Measurements from ENCODE around the gene LCTL. TPM values are rescaled to one million over a fixed set of nuclear protein-coding genes. Genes with fewer than 3 reads are reported as not detected.

The LCTL gene
- total RNA-seq, 1 donor from 2014 or later = not detected

- H3K36me3 ChIP-seq (ENCODE audit: control insufficient read depth in 3 of 3, insufficient read depth in 3 of 3, low read length in 3 of 3) = no peaks in the 10 kb centered on the region
- H3K27me3 ChIP-seq (ENCODE audit: control insufficient read depth in 3 of 3, insufficient read depth in 3 of 3, low read length in 3 of 3) = no peaks in the 10 kb centered on the region
- no peak overlapping the region for H3K27ac ChIP-seq (ENCODE audit: low read depth, low read length)
- H3K9ac ChIP-seq (ENCODE audit: low read depth in 1 of 3, low read length in 3 of 3) = no peak overlapping the region
- H3K9me3 ChIP-seq (ENCODE audit: control insufficient read depth in 3 of 3, low read length in 3 of 3) = no peaks in the 10 kb centered on the region
- no peaks in the 10 kb centered on the region for H3K4me1 ChIP-seq (ENCODE audit: control insufficient read depth in 3 of 3, insufficient read depth in 3 of 3, low read length in 3 of 3)
- no peak overlapping the region for H3K4me3 ChIP-seq (ENCODE audit: low read length in 3 of 3)
These were observed 10.1 kb downstream of the LCTL start for GRCh38 chr15:66555685-66556084.

DNA sequence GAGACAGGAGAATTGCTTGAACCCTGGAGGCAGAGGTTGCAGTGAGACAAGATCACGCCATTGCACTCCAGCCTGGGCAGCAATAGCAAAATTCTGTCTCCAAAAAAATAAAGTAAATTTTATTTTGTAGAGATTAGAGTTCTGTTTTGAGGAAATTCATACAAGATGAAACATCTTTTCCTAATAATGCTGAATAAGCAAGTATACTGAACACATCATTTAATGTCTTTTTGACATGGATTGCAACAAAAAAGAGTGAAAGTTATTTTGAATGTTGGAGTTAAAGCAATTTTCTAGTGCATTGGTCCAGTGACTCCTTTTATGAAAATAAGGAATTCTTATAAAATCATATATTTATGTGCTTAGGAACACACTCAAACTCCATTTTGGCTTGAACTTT lies 20.5 kb downstream of the LCTL start:
- Histone ChIP-seq H3K36me3 (ENCODE audit: control insufficient read depth in 3 of 3, insufficient read depth in 3 of 3, low read length in 3 of 3) (peaks cover 0 to 2% (median 0%) of the 10 kb centered on the region in 3 donors), H3K27ac (ENCODE audit: low read depth, low read length) (no peak overlapping the region), H3K4me1 (ENCODE audit: control insufficient read depth in 3 of 3, insufficient read depth in 3 of 3, low read length in 3 of 3) (no peaks in the 10 kb centered on the region), H3K9me3 (ENCODE audit: control insufficient read depth in 3 of 3, low read length in 3 of 3) (no peaks in the 10 kb centered on the region), H3K9ac (ENCODE audit: low read depth in 1 of 3, low read length in 3 of 3) (no peak overlapping the region), H3K4me3 (ENCODE audit: low read length in 3 of 3) (no peak overlapping the region), H3K27me3 (ENCODE audit: control insufficient read depth in 3 of 3, insufficient read depth in 3 of 3, low read length in 3 of 3) (no peaks in the 10 kb centered on the region)

DNA sequence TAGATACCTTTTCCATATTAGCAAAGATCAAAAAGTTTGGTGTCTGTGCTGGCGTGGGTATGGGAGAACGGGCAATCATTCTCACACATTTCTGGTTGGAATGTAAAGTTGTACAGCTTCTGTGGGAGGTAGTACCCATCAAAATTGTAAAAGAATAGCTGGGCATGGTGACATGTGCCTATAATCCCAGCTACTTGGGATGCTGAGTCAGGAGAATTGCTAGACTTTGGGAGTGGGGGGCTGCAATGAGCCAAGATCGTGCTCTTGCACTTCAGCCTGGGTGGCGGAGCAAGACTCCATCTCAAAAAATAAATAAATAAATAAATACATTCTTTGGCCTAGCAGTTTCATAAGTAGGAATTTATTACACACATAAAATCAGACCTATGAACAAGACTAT lies 22.9 kb downstream of the LCTL start:
- no peaks in the 10 kb centered on the region for H3K4me1 ChIP-seq (ENCODE audit: control insufficient read depth in 3 of 3, insufficient read depth in 3 of 3, low read length in 3 of 3)
- no peaks in the 10 kb centered on the region for H3K27me3 ChIP-seq (ENCODE audit: control insufficient read depth in 3 of 3, insufficient read depth in 3 of 3, low read length in 3 of 3)
- H3K36me3 ChIP-seq (ENCODE audit: control insufficient read depth in 3 of 3, insufficient read depth in 3 of 3, low read length in 3 of 3) = peaks cover 0 to 7% (median 0%) of the 10 kb centered on the region in 3 donors
- H3K27ac ChIP-seq (ENCODE audit: low read depth, low read length) = no peak overlapping the region
- H3K9ac ChIP-seq (ENCODE audit: low read depth in 1 of 3, low read length in 3 of 3) = no peak overlapping the region
- H3K4me3 ChIP-seq (ENCODE audit: low read length in 3 of 3) = no peak overlapping the region
- no peaks in the 10 kb centered on the region for H3K9me3 ChIP-seq (ENCODE audit: control insufficient read depth in 3 of 3, low read length in 3 of 3)

- H3K9me3 ChIP-seq (ENCODE audit: control insufficient read depth in 3 of 3, low read length in 3 of 3) = no peaks in the 10 kb centered on the region
- no peaks in the 10 kb centered on the region for H3K4me1 ChIP-seq (ENCODE audit: control insufficient read depth in 3 of 3, insufficient read depth in 3 of 3, low read length in 3 of 3)
- no peaks in the 10 kb centered on the region for H3K27me3 ChIP-seq (ENCODE audit: control insufficient read depth in 3 of 3, insufficient read depth in 3 of 3, low read length in 3 of 3)
- H3K36me3 ChIP-seq (ENCODE audit: control insufficient read depth in 3 of 3, insufficient read depth in 3 of 3, low read length in 3 of 3) = peaks cover 0 to 7% (median 2%) of the 10 kb centered on the region in 3 donors
- no peak overlapping the region for H3K27ac ChIP-seq (ENCODE audit: low read depth, low read length)
- H3K4me3 ChIP-seq (ENCODE audit: low read length in 3 of 3) = no peak overlapping the region
- no peak overlapping the region for H3K9ac ChIP-seq (ENCODE audit: low read depth in 1 of 3, low read length in 3 of 3)
These were observed 30.7 kb downstream of the LCTL start for GRCh38 chr15:66535056-66535455.

DNA sequence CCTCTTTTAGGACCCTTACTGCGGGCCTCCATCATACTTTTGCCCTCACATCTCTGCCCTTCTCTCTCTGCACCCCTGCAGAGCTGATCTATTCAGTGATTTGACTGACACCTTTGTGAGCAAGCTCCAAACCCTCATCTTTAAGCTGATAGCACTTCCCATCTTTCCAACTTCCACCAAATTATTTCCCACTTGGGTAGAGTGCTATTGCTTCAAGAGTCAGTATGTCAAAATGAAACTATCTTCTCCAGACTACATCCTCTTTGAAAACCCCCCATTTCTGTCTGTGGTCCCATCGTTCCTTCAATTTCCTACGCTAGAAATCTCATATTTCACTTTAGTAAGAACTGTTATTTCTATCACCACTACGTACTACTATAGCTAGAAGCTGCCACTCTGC lies 41.0 kb downstream of the LCTL start:
- H3K9me3 ChIP-seq (ENCODE audit: control insufficient read depth in 3 of 3, low read length in 3 of 3) = no peaks in the 10 kb centered on the region
- H3K4me1 ChIP-seq (ENCODE audit: control insufficient read depth in 3 of 3, insufficient read depth in 3 of 3, low read length in 3 of 3) = no peaks in the 10 kb centered on the region
- H3K9ac ChIP-seq (ENCODE audit: low read depth in 1 of 3, low read length in 3 of 3) = no peak overlapping the region
- no peak overlapping the region for H3K4me3 ChIP-seq (ENCODE audit: low read length in 3 of 3)
- H3K27me3 ChIP-seq (ENCODE audit: control insufficient read depth in 3 of 3, insufficient read depth in 3 of 3, low read length in 3 of 3) = no peaks in the 10 kb centered on the region
- peaks cover 0 to 8% (median 0%) of the 10 kb centered on the region in 3 donors for H3K36me3 ChIP-seq (ENCODE audit: control insufficient read depth in 3 of 3, insufficient read depth in 3 of 3, low read length in 3 of 3)
- H3K27ac ChIP-seq (ENCODE audit: low read depth, low read length) = no peak overlapping the region

DNA sequence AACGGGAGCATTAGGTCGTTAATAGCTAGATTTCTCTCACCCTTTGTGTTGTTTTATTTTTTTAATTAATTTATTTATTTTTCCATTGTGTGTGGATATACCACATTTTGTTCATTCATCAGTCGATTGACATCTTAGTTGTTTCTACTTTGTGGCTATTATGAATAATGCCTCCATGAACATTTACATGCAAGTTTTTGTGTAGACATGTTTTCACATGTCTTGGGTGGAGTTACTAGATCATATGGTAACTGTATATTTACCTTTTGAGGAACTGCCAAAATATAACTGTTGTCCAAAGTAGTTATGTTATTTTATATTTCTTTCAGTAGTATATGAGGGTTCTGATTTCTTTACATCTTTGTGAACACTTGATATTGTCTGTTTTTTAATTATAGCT lies 41.9 kb downstream of the LCTL start:
- Histone ChIP-seq H3K4me1 (ENCODE audit: control insufficient read depth in 3 of 3, insufficient read depth in 3 of 3, low read length in 3 of 3) (no peaks in the 10 kb centered on the region), H3K27me3 (ENCODE audit: control insufficient read depth in 3 of 3, insufficient read depth in 3 of 3, low read length in 3 of 3) (no peaks in the 10 kb centered on the region), H3K27ac (ENCODE audit: low read depth, low read length) (no peak overlapping the region), H3K9ac (ENCODE audit: low read depth in 1 of 3, low read length in 3 of 3) (no peak overlapping the region), H3K4me3 (ENCODE audit: low read length in 3 of 3) (no peak overlapping the region), H3K36me3 (ENCODE audit: control insufficient read depth in 3 of 3, insufficient read depth in 3 of 3, low read length in 3 of 3) (peaks cover 0 to 8% (median 0%) of the 10 kb centered on the region in 3 donors), H3K9me3 (ENCODE audit: control insufficient read depth in 3 of 3, low read length in 3 of 3) (no peaks in the 10 kb centered on the region)

- Histone ChIP-seq H3K9me3 (ENCODE audit: control insufficient read depth in 3 of 3, low read length in 3 of 3) (no peaks in the 10 kb centered on the region), H3K4me3 (ENCODE audit: low read length in 3 of 3) (no peak overlapping the region), H3K27me3 (ENCODE audit: control insufficient read depth in 3 of 3, insufficient read depth in 3 of 3, low read length in 3 of 3) (no peaks in the 10 kb centered on the region), H3K36me3 (ENCODE audit: control insufficient read depth in 3 of 3, insufficient read depth in 3 of 3, low read length in 3 of 3) (peaks cover 0 to 3% (median 2%) of the 10 kb centered on the region in 3 donors), H3K4me1 (ENCODE audit: control insufficient read depth in 3 of 3, insufficient read depth in 3 of 3, low read length in 3 of 3) (no peaks in the 10 kb centered on the region), H3K9ac (ENCODE audit: low read depth in 1 of 3, low read length in 3 of 3) (no peak overlapping the region), H3K27ac (ENCODE audit: low read depth, low read length) (no peak overlapping the region)
These were observed 49.9 kb downstream of the LCTL start for GRCh38 chr15:66515901-66516322.

DNA sequence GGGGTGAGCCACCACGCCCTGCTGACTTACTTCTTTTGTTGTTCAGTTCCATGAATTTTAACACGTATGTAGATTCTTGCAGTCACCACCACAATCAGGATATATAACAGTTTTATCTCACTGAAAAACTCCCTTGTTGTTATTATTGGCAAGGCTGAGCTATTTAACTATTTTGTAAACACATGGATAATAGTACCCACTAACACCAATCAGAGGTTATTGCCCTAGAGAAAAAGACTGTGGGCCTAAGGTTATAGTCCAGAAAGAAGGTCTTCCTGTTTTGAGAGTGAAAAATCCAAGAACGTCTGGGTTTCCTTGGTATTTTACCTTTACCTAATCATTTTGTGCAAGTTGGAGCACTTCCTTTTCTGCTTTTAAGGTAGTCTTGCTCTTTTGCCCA lies 51.2 kb downstream of the LCTL start:
- H3K27me3 ChIP-seq (ENCODE audit: control insufficient read depth in 3 of 3, insufficient read depth in 3 of 3, low read length in 3 of 3) = no peaks in the 10 kb centered on the region
- peaks cover 0 to 3% (median 2%) of the 10 kb centered on the region in 3 donors for H3K36me3 ChIP-seq (ENCODE audit: control insufficient read depth in 3 of 3, insufficient read depth in 3 of 3, low read length in 3 of 3)
- no peak overlapping the region for H3K4me3 ChIP-seq (ENCODE audit: low read length in 3 of 3)
- H3K27ac ChIP-seq (ENCODE audit: low read depth, low read length) = no peak overlapping the region
- H3K9me3 ChIP-seq (ENCODE audit: control insufficient read depth in 3 of 3, low read length in 3 of 3) = no peaks in the 10 kb centered on the region
- no peak overlapping the region for H3K9ac ChIP-seq (ENCODE audit: low read depth in 1 of 3, low read length in 3 of 3)
- no peaks in the 10 kb centered on the region for H3K4me1 ChIP-seq (ENCODE audit: control insufficient read depth in 3 of 3, insufficient read depth in 3 of 3, low read length in 3 of 3)

GRCh38 chr15:66508293-66508883 lies 57.4 kb downstream of the LCTL start:
- H3K4me1 ChIP-seq (ENCODE audit: control insufficient read depth in 3 of 3, insufficient read depth in 3 of 3, low read length in 3 of 3) = peaks cover 11 to 16% (median 11%) of the 10 kb centered on the region in 3 donors
- H3K27ac ChIP-seq (ENCODE audit: low read depth, low read length) = no peak overlapping the region
- no peaks in the 10 kb centered on the region for H3K9me3 ChIP-seq (ENCODE audit: control insufficient read depth in 3 of 3, low read length in 3 of 3)
- H3K9ac ChIP-seq (ENCODE audit: low read depth in 1 of 3, low read length in 3 of 3) = no peak overlapping the region
- H3K36me3 ChIP-seq (ENCODE audit: control insufficient read depth in 3 of 3, insufficient read depth in 3 of 3, low read length in 3 of 3) = no peaks in the 10 kb centered on the region
- no peak overlapping the region for H3K4me3 ChIP-seq (ENCODE audit: low read length in 3 of 3)
- no peaks in the 10 kb centered on the region for H3K27me3 ChIP-seq (ENCODE audit: control insufficient read depth in 3 of 3, insufficient read depth in 3 of 3, low read length in 3 of 3)

- H3K9me3 ChIP-seq (ENCODE audit: control insufficient read depth in 3 of 3, low read length in 3 of 3) = no peaks in the 10 kb centered on the region
- peaks cover 20 to 24% (median 21%) of the 10 kb centered on the region in 3 donors for H3K36me3 ChIP-seq (ENCODE audit: control insufficient read depth in 3 of 3, insufficient read depth in 3 of 3, low read length in 3 of 3)
- H3K4me3 ChIP-seq (ENCODE audit: low read length in 3 of 3) = peak overlapping the region in 2 of 3 donors; percentile 97 to 100
- peak overlapping the region in 2 of 3 donors; percentile 87 to 95 for H3K9ac ChIP-seq (ENCODE audit: low read depth in 1 of 3, low read length in 3 of 3)
- H3K27me3 ChIP-seq (ENCODE audit: control insufficient read depth in 3 of 3, insufficient read depth in 3 of 3, low read length in 3 of 3) = no peaks in the 10 kb centered on the region
- no peak overlapping the region for H3K27ac ChIP-seq (ENCODE audit: low read depth, low read length)
- peaks cover 18 to 22% (median 22%) of the 10 kb centered on the region in 3 donors for H3K4me1 ChIP-seq (ENCODE audit: control insufficient read depth in 3 of 3, insufficient read depth in 3 of 3, low read length in 3 of 3)
These were observed 60.0 kb downstream of the LCTL start for GRCh38 chr15:66505818-66506217.
